ENCODE results near the gene SMAD6. TPM values are rescaled to one million over a fixed set of nuclear protein-coding genes. Genes with fewer than 3 reads are reported as not detected.
A peak's percentile ranks its signal among the peaks of the same experiment; 100 is the strongest.

The SMAD6 gene
- total RNA-seq, 3 donors from 2014 or later, result 0.05 to 0.25 (median 0.08) TPM

DNA sequence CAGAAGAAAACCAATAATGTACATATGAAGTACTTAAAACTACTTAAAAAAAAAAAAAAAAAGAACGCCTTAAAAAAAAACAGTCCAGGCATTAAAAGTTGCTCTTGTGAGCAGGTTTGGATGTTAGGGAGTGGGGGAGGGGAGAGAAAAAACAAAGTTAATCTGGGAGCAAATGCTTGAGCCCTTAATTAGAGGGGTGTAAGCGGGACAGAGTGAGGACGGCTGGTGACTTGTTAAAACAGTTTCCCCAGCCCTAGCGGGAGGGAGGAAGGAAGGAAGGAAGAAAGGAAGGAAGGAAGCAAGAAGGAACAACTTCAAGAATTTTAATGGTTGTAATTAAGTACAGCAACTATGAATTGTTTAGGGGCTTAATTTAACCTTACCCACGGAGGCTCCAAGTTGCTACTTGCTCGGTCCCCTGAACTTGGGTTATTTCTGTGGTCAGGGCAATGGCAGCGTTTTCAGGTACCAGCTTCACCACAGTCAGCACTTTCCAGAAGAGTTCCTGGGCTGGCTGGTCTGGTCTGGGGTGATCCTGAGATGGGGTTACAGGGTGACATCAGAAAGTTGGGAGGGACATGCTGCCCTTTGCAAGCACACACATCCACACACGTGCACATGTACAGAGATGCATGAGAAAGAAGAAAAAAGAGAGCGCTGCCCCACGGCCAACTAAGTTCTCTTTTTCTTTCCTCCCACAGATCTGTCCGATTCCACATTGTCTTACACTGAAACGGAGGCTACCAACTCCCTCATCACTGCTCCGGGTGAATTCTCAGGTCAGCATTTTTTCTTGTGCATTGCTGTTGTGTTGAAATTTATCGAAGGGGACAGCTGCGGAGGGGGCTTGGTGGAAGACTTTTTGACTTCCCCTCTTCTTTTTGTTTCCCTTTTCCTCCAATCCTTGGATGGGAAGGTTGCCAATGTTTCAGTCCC is 14.0 kb downstream of the SMAD6 start:
- H3K9me3 Mint-ChIP-seq, result no peaks in the 10 kb centered on the region
- no peaks in the 10 kb centered on the region for H3K36me3 Mint-ChIP-seq (ENCODE audit: insufficient read depth)
- no peak overlapping the region for H3K4me3 Mint-ChIP-seq
- DNase-seq (no peak), ATAC-seq (no peak)
- peaks cover 2% of the 10 kb centered on the region for H3K27me3 Mint-ChIP-seq (ENCODE audit: low read depth)
- peaks cover 5% of the 10 kb centered on the region for H3K4me1 Mint-ChIP-seq (ENCODE audit: low read depth)

DNA sequence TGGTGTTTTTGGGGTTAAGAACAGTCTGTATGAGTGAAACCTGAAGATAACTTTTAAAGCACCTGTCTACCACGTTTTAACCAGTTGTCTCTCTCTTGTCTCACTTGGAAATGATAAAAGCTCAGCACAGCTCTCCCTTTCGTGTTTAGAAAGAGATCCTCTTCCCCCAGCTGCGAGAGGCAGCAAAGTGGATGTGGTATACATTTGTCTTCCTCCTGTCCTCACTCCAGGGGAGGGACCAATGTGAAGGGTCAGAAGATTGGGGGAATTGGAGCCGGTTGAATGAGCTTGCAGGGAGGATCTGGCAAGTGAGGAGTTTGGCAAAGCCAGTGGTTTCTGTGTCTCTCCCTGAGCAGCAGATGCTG is 14.6 kb downstream of the SMAD6 start:
- no peak for DNase-seq
- Mint-ChIP-seq H3K9me3 (no peaks in the 10 kb centered on the region), H3K36me3 (ENCODE audit: insufficient read depth) (no peaks in the 10 kb centered on the region), H3K4me3 (no peak overlapping the region), H3K27me3 (ENCODE audit: low read depth) (peaks cover 2% of the 10 kb centered on the region), H3K4me1 (ENCODE audit: low read depth) (peaks cover 9% of the 10 kb centered on the region)
- no peak for ATAC-seq

DNA sequence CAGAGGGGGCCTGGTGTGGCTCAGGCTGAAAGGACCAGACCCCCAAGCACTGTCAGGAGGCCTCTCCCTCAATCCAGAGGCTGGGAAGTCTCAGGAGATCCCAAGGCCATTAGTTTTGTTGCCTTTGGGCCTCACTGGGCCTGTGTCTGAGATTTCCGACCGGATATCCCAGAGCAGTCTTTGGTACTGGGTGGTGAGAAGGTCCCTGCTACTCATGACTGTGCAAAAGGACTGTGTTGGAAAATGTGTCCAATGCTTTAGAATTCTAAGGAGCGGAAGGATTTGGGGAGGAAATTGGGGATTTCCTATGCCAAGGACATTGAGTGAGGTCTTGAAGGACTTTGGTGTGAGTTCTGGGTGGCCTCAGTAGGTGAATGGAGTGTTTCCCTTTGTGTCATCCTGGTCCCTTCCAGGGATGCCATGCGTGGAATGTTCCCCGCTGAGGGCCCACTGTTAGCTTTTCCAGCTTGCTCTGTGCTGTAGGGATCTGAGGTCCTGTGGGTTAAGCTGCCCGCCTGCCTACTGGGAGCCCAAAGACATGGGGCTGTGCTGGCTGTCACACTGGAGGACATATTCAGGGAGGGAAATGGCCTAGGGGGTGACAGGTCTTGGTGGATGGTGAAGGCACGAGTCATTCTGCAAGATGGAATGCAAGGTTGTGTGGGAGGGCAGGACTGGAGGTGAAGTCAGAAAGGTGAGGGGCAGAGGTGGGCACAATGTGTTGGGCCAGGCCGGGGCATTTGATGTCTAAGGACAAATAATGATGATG is 16.4 kb downstream of the SMAD6 start:
- no peaks in the 10 kb centered on the region for H3K9me3 Mint-ChIP-seq
- no peak overlapping the region for H3K4me3 Mint-ChIP-seq
- H3K27me3 Mint-ChIP-seq (ENCODE audit: low read depth), result peaks cover 2% of the 10 kb centered on the region
- DNase-seq (no peak), ATAC-seq (no peak)
- no peaks in the 10 kb centered on the region for H3K36me3 Mint-ChIP-seq (ENCODE audit: insufficient read depth)
- peaks cover 9% of the 10 kb centered on the region for H3K4me1 Mint-ChIP-seq (ENCODE audit: low read depth)

DNA sequence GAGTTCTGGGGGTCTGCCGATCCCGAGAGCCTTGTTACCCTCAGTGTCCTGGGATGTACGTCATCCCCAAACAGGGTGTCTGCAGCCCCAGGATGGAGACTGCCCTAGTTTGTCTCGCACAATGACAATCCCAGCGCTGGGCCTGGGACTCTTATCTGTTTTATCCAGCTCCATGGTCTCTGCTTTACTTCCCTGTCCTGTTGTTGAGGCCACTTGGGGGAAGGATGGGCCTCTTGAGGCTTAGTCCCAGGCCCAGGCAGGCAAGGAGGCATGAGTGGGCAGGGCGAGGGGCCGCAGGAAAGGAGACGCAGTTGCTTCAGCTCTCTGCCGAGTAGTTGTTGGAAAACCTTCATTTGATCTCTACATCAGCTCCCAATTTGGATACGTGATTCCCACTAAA is 17.4 kb downstream of the SMAD6 start:
- Mint-ChIP-seq H3K4me1 (ENCODE audit: low read depth) (peaks cover 9% of the 10 kb centered on the region), H3K9me3 (no peaks in the 10 kb centered on the region), H3K4me3 (no peak overlapping the region), H3K27me3 (ENCODE audit: low read depth) (peaks cover 2% of the 10 kb centered on the region), H3K36me3 (ENCODE audit: insufficient read depth) (no peaks in the 10 kb centered on the region)
- ATAC-seq (no peak), DNase-seq (no peak)

DNA sequence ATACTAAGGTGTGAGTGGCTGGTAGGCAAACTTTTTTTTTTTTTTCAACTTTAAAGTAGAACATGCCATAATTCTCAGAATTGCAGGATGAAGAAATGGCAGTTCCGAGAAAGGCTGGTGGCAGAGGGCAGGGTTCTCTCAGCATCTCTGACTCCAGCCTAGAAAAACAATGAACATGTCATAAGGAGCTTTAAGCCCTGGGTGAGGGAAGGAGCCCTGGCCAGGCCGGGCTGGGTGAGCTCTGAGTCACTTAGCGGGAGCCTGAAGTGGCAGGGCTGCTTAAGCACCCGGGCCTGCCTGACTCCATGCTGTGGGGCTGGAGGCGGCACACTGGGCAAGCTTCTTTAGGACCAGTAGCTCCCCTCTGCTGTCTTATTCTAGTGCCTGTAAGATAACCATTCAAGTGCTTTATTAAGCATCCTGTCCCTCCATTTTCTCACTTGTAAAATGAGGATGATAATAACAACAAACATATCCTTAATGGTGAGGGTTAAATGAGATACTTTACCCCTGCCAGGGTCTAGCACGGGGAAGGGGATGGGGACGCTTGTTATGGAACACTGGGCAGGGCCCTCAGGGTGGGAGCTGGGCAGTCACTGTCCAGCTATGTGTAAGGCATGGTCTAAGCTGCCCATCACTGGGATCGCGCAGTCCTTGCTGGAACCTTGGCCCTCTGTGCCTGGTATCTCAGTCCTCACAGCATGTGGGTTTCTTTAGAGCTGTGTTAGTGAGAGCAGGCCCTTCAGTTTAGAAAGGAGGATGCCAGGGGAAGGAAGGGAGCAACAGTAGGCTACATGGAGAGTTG is 18.4 kb downstream of the SMAD6 start:
- Mint-ChIP-seq H3K9me3 (no peaks in the 10 kb centered on the region), H3K4me3 (no peak overlapping the region), H3K36me3 (ENCODE audit: insufficient read depth) (no peaks in the 10 kb centered on the region), H3K4me1 (ENCODE audit: low read depth) (peaks cover 9% of the 10 kb centered on the region), H3K27me3 (ENCODE audit: low read depth) (peaks cover 2% of the 10 kb centered on the region)
- ATAC-seq (peak; percentile 32 to 54), DNase-seq (no peak)

DNA sequence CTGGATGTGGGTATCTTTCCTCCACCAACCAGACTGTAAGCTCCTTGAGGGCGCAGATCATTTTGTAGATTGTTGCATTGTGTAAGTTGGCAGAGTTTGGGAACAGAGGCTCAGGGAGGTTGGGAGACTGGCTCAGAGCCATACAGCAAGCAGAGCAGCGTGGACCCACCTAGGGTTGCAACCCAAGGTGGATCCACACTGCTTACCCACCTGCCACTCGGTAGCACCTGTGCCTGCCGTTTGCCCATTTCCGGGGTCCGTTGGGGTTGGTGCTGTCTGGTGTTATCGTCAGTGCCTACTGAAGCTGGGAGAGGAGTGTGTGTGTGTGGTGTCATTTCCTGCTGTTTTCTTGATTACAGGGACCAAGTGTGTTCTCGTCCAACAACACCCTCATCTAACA is 19.0 kb downstream of the SMAD6 start:
- no peak overlapping the region for H3K4me3 Mint-ChIP-seq
- ATAC-seq (no peak), DNase-seq (no peak)
- H3K9me3 Mint-ChIP-seq, result no peaks in the 10 kb centered on the region
- H3K4me1 Mint-ChIP-seq (ENCODE audit: low read depth), result peaks cover 9% of the 10 kb centered on the region
- H3K27me3 Mint-ChIP-seq (ENCODE audit: low read depth), result peaks cover 2% of the 10 kb centered on the region
- no peaks in the 10 kb centered on the region for H3K36me3 Mint-ChIP-seq (ENCODE audit: insufficient read depth)

DNA sequence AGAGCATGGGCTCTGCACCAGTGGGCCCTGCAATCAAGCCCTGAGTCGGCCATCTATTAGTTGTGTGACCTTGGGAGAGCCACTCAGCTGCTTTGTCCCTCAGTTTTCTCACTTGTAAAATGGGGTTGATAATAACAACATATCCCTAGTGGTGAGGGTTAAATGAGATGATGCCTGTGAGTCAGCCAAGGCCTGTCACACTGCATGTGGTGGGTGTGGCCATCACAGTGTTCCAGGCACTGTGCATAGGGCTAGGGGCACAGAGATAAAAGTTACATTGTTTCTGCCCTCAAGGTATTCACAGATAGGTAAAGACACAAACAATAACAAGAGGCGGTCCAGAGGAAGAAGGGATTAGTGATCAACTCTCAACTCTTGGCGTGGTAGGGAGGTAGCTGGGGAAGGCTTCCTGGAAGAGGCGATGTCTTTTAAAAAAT is 19.5 kb downstream of the SMAD6 start:
- DNase-seq, result no peak
- peaks cover 9% of the 10 kb centered on the region for H3K4me1 Mint-ChIP-seq (ENCODE audit: low read depth)
- H3K4me3 Mint-ChIP-seq, result no peak overlapping the region
- no peaks in the 10 kb centered on the region for H3K9me3 Mint-ChIP-seq
- peaks cover 2% of the 10 kb centered on the region for H3K27me3 Mint-ChIP-seq (ENCODE audit: low read depth)
- ATAC-seq, result peak in 1 of 2 donors; percentile 40
- no peaks in the 10 kb centered on the region for H3K36me3 Mint-ChIP-seq (ENCODE audit: insufficient read depth)

DNA sequence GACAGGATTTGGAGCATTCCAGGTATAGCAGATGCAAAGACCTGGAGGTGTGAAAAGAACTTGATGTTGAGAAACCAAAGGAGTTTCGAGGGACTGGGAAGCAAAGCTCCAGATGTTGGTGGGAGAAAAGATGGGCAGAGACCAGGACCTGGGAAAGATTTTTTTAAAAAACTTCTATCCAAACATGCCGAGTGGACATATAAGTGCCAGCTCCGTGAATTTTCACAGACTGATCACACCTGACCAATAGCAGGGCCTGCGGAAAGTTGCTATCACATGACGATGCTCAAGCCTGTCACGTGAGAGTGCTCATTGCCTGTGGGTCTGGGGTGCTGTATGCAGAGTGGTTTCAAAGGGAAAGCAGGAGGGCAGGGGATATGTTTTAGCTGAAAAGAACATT is 19.9 kb downstream of the SMAD6 start:
- ATAC-seq (no peak), DNase-seq (no peak)
- peaks cover 9% of the 10 kb centered on the region for H3K4me1 Mint-ChIP-seq (ENCODE audit: low read depth)
- H3K27me3 Mint-ChIP-seq (ENCODE audit: low read depth), result no peaks in the 10 kb centered on the region
- no peaks in the 10 kb centered on the region for H3K36me3 Mint-ChIP-seq (ENCODE audit: insufficient read depth)
- H3K4me3 Mint-ChIP-seq, result no peak overlapping the region
- H3K9me3 Mint-ChIP-seq, result no peaks in the 10 kb centered on the region

DNA sequence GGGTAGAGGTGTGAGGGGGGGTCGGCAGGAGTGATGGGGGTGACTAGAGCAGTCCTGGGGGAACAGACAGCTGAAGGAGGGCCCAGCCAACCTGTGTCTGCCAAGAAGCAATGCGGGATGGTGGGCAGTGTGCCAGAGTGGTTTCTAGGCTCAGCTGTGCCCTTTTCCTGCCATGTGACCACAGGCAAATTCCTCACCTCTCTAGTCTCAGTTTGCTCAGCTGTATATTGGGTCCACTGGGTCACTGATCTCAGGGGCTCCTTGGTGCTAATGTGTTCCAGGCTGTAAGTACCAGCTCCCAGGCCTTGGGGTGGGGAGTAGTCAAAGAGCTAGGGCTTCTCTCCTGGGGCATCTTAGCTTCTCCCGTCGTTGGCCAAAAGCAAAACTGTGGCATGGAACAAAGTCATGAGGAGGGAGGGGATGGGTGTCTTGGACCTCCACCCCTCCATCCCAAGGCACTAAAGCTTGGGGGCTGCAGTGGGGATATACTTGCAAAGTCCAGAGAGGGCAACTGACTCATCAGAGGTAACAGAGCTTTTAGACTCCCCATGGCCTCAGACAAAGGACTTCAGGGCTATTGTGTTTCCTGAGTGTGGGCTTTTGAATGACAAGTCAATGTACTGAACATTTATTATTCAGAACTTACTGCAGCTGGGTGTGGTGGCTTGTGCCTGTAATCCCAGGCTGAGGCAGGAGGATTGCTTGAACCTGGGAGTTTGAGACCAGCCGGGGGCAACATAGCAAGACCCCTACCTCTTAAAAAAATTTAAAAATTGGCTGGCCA is 20.9 kb downstream of the SMAD6 start:
- Mint-ChIP-seq H3K4me1 (ENCODE audit: low read depth) (peaks cover 9% of the 10 kb centered on the region), H3K36me3 (ENCODE audit: insufficient read depth) (no peaks in the 10 kb centered on the region), H3K9me3 (no peaks in the 10 kb centered on the region), H3K27me3 (ENCODE audit: low read depth) (no peaks in the 10 kb centered on the region), H3K4me3 (no peak overlapping the region)
- no peak for ATAC-seq
- DNase-seq, result no peak

DNA sequence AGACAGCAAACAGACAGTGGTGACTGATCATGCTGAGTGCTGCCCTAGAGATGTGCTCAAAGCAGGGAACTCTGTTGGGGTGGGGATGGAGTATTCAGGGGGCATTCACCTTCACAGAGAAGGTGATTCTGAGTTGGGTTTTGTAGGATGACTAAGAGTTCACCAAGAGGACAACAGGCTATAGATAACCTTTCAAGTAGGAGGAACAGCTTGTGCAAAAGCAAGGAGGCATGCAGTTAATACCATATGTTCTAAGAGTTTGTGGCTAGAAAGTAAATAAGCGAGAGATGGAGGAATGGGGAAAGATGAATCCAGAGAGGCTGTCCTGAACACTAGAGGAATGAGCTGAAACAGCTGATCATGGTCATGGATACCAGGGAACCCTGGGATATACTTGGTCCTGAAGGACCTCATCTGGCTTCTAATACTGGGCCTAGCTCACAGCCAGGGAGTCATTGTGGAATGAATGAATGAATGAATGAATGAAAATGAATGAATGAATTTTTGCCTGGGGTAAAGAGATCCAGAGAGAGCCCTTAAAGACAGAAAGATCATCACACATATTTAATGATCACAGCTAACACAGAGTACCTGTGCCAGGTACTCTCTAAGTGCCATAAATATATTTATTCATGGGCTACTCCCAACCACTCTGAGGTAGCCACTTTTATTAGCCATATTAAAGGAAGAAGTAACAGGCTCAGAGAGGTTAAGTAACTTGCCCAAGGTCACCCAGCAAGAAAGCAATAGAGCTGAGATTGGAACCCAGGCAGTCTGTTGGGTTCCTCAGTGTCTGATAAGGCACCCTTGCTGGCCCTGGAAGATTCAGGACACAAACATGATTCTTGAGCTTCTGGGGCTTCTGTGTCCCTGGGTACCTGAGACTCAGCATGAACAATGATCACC is 22.0 kb downstream of the SMAD6 start:
- DNase-seq, result no peak
- H3K9me3 Mint-ChIP-seq, result no peaks in the 10 kb centered on the region
- H3K36me3 Mint-ChIP-seq (ENCODE audit: insufficient read depth), result no peaks in the 10 kb centered on the region
- no peak for ATAC-seq
- H3K27me3 Mint-ChIP-seq (ENCODE audit: low read depth), result peaks cover 2% of the 10 kb centered on the region
- peaks cover 9% of the 10 kb centered on the region for H3K4me1 Mint-ChIP-seq (ENCODE audit: low read depth)
- no peak overlapping the region for H3K4me3 Mint-ChIP-seq

DNA sequence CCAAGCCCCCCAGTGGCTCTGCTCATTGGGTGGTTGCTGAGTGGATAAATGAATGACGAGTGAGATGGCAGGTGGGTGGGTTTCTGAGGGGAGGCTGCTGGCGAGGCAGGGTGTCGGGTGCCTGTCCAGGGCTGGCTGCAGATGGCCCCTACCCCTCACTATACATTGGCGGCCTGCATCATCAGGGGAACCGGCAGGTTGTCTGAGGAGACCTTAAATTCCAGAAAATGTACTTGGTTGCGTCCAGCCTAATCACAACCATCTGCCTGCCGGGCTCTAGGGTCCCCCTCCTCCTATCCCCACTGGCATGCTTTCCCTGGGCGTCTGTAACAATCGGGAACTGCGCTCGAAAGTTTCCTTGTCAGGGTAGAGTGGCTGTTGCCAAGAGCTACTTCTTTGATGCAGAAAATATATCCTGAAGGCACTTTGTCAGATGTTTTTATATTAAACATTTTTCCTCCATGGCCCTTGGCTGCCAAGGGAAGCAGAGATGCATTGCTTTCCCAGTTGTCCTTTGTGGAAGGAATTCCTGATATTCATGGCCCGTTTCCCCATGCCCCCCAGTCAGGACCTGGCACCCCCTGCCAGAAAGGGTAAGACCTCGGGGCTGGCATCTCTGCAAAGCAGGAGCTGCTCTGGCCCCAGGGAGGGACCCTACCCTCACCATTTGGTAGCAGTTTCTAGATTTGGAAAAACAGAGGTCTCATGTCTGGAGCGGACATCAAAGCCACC is 22.9 kb downstream of the SMAD6 start:
- Mint-ChIP-seq H3K36me3 (ENCODE audit: insufficient read depth) (no peaks in the 10 kb centered on the region), H3K9me3 (no peaks in the 10 kb centered on the region), H3K4me1 (ENCODE audit: low read depth) (peaks cover 9% of the 10 kb centered on the region), H3K27me3 (ENCODE audit: low read depth) (peaks cover 2% of the 10 kb centered on the region), H3K4me3 (no peak overlapping the region)
- DNase-seq (no peak), ATAC-seq (no peak)

DNA sequence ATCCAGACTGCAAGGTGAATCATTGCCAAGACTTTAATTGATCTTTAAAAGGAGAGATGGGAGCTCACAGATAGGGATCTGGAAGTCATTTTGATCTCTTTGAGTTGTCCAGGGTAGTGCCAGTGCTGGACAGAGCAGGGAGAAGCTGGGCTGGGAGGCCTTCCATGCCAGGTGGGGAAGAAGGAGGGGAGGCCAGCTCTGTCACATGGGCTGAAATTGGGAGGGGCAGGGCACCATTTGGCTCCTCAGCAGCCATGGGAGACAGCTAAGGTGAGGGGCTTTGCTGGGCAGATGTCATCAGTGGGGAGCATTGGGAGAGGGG is 23.4 kb downstream of the SMAD6 start:
- Mint-ChIP-seq H3K4me3 (no peak overlapping the region), H3K9me3 (no peaks in the 10 kb centered on the region)
- ATAC-seq, result no peak

More for the DNA sequence above, 23.4 kb downstream of the SMAD6 start:
- DNase-seq, result no peak
- Mint-ChIP-seq H3K36me3 (ENCODE audit: insufficient read depth) (no peaks in the 10 kb centered on the region), H3K4me1 (ENCODE audit: low read depth) (peaks cover 8% of the 10 kb centered on the region), H3K27me3 (ENCODE audit: low read depth) (peaks cover 3% of the 10 kb centered on the region)

Data from activated T-cell treated with anti-CD3 and anti-CD28 coated beads, Interleukin-2, amount 50 U/mL, for 4 hours (primary cell).